Stimulated activated naive CD8-positive, alpha-beta T cell treated with anti-CD3 and anti-CD28 coated beads, Interleukin-15, amount 100 ng/mL, for 72 hours (primary cell): ENCODE results near the gene ABCA7.

Source experiments
- ATAC-seq: fragments of 150-1000 bp; cut with Tn5 transposase; 2 replicates; pipeline ENCODE4 v1.10.0; 2021; ENCODE audit warnings: mild to moderate bottlenecking, moderate library complexity
- DNase-seq, 2 donors: peaks; one replicate each; pipeline ENCODE4 v3.0.0; 2021 to 2022
- H3K27ac Mint-ChIP-seq, 2 donors: one replicate each; pipeline ENCODE4 v1.8.0; 2022; ENCODE audit warnings: mild to moderate bottlenecking in 2 of 2, mixed read lengths in 2 of 2, moderate library complexity in 2 of 2
- H3K27me3 Mint-ChIP-seq: one replicate; pipeline ENCODE4 v1.8.0; 2022; ENCODE audit warnings: mixed read lengths
- H3K4me1 Mint-ChIP-seq: one replicate; pipeline ENCODE4 v1.8.0; 2022; ENCODE audit warnings: mild to moderate bottlenecking, mixed read lengths
- H3K4me3 Mint-ChIP-seq, 2 donors: one replicate each; pipeline ENCODE4 v1.8.0; 2022; ENCODE audit warnings: mild to moderate bottlenecking in 2 of 2, mixed read lengths in 2 of 2, moderate library complexity in 1 of 2
- H3K9me3 Mint-ChIP-seq, 2 donors: one replicate each; pipeline ENCODE4 v1.8.0; 2022; ENCODE audit warnings: mixed read lengths in 2 of 2

Gene ABCA7

GRCh38 chr19:1088416-1089010 lies 48.6 kb downstream of the ABCA7 start:
- DNase-seq, result no peak
- no peaks in the 10 kb centered on the region for H3K27me3 Mint-ChIP-seq
- H3K9me3 Mint-ChIP-seq, result no peaks in the 10 kb centered on the region
- peak; percentile 6 for ATAC-seq
- H3K27ac Mint-ChIP-seq, result peak overlapping the region in 1 of 2 donors; percentile 94
- peak overlapping the region; percentile 29 to 56 for H3K4me3 Mint-ChIP-seq
- peaks cover 100% of the 10 kb centered on the region for H3K4me1 Mint-ChIP-seq

GRCh38 chr19:1089126-1089771 lies 49.3 kb downstream of the ABCA7 start:
- H3K9me3 Mint-ChIP-seq, result no peaks in the 10 kb centered on the region
- no peaks in the 10 kb centered on the region for H3K27me3 Mint-ChIP-seq
- H3K4me3 Mint-ChIP-seq, result peak overlapping the region in 1 of 2 donors; percentile 56
- ATAC-seq, result no peak
- H3K27ac Mint-ChIP-seq, result peak overlapping the region in 1 of 2 donors; percentile 94
- peaks cover 100% of the 10 kb centered on the region for H3K4me1 Mint-ChIP-seq
- no peak for DNase-seq

- H3K9me3 Mint-ChIP-seq, result no peaks in the 10 kb centered on the region
- ATAC-seq, result peak; percentile 68
- peaks cover 98% of the 10 kb centered on the region for H3K4me1 Mint-ChIP-seq
- peak overlapping the region; percentile 56 to 61 for H3K4me3 Mint-ChIP-seq
- H3K27me3 Mint-ChIP-seq, result no peaks in the 10 kb centered on the region
- H3K27ac Mint-ChIP-seq, result peak overlapping the region in 1 of 2 donors; percentile 94
- peak in 1 of 2 donors; percentile 81 for DNase-seq
Measured at GRCh38 chr19:1089891-1090290, 50.0 kb downstream of the ABCA7 start.

DNA sequence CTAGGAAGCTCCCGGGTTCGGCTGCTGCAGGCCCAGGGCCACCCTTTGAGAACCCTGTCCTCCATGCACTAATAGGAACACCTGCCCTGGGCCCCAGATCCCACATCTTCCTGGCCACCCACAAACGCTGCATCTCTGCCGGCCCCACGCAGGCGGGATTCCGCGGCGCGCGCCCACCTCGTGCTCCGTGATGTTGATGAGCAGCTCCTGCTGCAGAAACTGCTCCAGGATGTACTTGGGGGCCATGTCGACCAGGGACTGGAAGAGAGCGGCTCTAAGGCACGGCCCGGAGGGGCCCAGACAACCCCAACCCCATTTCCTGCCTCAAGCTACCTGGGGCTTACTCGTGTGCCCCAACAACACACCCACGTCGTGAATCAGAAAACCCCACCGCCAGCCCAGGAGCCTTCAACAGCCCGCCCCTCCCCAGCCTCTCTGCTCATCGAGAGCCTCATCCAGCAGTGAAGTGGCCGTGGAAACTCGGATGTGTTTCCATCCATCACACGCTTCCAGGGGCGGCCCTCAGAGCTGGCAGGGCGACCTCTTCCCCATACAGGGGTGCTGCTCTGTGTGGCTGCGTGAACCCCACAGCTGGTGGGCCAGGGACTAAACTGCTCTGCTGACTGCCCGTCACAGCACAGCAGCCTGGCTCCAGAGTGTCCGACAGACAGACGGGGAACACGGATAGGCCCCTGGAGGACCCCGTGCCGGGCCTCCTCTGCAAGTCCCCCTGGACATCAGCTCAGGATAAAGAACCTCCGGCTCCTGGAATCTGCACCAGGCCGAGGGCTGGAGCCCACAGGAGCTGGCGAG lies 51.0 kb downstream of the ABCA7 start:
- Mint-ChIP-seq H3K27me3 (no peaks in the 10 kb centered on the region), H3K27ac (peak overlapping the region in 1 of 2 donors; percentile 98), H3K4me1 (peaks cover 96% of the 10 kb centered on the region), H3K9me3 (no peaks in the 10 kb centered on the region), H3K4me3 (peak overlapping the region; percentile 61 to 82)
- ATAC-seq (peak; percentile 41), DNase-seq (peak; percentile 69 to 73)

- Mint-ChIP-seq H3K27me3 (no peaks in the 10 kb centered on the region), H3K4me3 (peak overlapping the region; percentile 61 to 82), H3K4me1 (peaks cover 96% of the 10 kb centered on the region), H3K9me3 (no peaks in the 10 kb centered on the region), H3K27ac (peak overlapping the region in 1 of 2 donors; percentile 98)
- DNase-seq (no peak), ATAC-seq (no peak)
Measured at GRCh38 chr19:1091544-1092175, 51.8 kb downstream of the ABCA7 start.

- Mint-ChIP-seq H3K4me1 (peaks cover 86% of the 10 kb centered on the region), H3K27me3 (no peaks in the 10 kb centered on the region), H3K27ac (peak overlapping the region; percentile 78 to 93), H3K4me3 (peak overlapping the region; percentile 92), H3K9me3 (no peaks in the 10 kb centered on the region)
- no peak for ATAC-seq
- DNase-seq, result no peak
Measured at GRCh38 chr19:1093330-1093729, 53.4 kb downstream of the ABCA7 start.

- Mint-ChIP-seq H3K4me1 (peaks cover 86% of the 10 kb centered on the region), H3K27me3 (no peaks in the 10 kb centered on the region), H3K27ac (peak overlapping the region; percentile 7 to 97), H3K4me3 (peak overlapping the region; percentile 92), H3K9me3 (no peaks in the 10 kb centered on the region)
- ATAC-seq (no peak), DNase-seq (no peak)
Measured at GRCh38 chr19:1093811-1094553, 54.1 kb downstream of the ABCA7 start.

DNA sequence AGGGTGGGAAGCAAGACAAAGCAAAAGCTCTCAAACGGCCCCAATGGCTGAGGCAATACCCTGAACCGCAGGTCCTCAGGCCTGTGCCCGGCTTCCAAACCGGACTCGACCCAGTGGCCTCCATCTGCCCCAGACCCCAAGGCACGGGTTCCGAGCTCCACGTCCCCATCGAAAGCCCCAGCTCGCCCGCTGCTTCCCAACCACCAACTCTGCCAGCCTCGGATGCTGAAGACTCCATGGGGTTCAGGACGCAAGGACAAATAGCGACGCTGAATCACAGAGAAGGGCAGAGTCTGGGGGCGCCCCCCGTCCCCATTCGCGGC lies 54.7 kb downstream of the ABCA7 start:
- ATAC-seq (peak; percentile 8), DNase-seq (no peak)
- H3K4me1 Mint-ChIP-seq, result peaks cover 86% of the 10 kb centered on the region
- peak overlapping the region; percentile 10 to 97 for H3K27ac Mint-ChIP-seq
- H3K27me3 Mint-ChIP-seq, result no peaks in the 10 kb centered on the region
- H3K4me3 Mint-ChIP-seq, result peak overlapping the region; percentile 92
- H3K9me3 Mint-ChIP-seq, result peaks cover 0 to under 1% of the 10 kb centered on the region in 2 donors

GRCh38 chr19:1094978-1095701 lies 55.2 kb downstream of the ABCA7 start, which contains the start of gene POLR2E:
POLR2E (minus strand) TSS chr19:1095375; CDS start chr19:1095315, 60 bp downstream.
- peaks cover 5 to 6% of the 10 kb centered on the region in 2 donors for H3K9me3 Mint-ChIP-seq
- H3K27ac Mint-ChIP-seq, result peak within 1 kb of the TSS; percentile 94 to 97
- peak within 1 kb of the TSS; percentile 92 for H3K4me3 Mint-ChIP-seq
- ATAC-seq (peak; percentile 93), DNase-seq (peak; percentile 99)
- H3K4me1 Mint-ChIP-seq, result peaks cover 86% of the 10 kb centered on the region
- H3K27me3 Mint-ChIP-seq, result no peaks in the 10 kb centered on the region

DNA sequence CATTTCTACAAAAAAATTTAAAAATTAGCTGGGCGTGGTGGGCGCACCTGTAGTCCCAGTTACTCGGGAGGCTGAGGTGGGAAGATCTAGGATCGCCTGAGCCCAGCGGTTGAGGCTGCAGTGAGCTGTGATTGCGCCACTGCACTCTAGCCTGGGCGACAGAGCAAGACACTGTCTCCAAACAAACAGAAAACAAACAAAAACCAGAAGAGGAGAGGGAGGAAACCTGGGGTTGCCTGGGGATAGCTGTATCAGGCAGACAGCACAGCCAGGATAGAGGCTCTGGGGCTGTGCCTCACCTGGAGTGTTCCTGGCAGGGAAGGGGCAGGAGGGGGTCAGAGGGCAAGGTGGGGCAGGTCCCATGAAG lies 57.9 kb downstream of the ABCA7 start:
- Mint-ChIP-seq H3K4me1 (peaks cover 86% of the 10 kb centered on the region), H3K4me3 (no peak overlapping the region)

DNA sequence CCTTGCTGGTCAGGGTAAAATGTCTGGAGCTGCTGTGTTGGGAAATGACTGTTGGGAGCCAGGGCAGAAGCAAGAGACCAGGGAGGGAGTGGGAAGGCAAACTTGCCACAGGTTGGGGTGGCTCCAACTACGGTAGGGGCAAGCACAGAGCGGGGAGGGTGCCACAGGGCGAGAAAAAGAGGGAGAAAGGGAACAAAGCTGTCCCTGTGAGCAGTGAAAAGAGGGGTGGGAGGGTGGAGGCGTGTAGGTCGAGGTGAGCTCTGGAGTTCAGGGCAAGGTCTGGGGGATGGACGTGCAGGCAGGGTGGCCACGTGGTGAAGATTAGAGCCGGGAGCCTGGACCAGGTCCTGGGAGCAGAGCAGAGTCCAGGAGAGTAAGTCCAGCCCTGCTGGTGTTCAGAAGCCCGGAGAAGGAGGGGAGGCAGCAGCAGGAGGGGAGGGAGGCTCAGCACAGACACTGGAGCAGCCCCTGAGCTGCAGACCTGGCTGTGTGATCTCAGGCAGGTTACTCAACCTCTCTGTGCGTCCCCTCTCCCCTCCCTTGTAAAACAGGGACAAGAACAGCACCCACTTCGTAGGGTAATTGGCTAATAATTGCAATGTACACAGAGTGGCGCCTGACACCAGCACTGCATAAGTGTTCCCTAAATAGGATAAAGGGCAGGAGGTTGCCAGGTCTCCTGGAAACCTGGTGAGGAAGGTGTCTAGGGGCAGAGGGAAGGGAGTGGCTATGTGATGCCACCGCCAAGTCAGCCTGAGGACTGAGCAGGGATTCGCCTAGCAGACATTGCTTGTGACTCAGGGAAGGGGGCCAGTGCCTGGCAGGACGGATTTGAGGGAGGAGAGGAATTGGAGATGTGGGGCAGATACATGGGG lies 58.5 kb downstream of the ABCA7 start:
- no peak overlapping the region for H3K4me3 Mint-ChIP-seq
- peak overlapping the region; percentile 81 to 88 for H3K27ac Mint-ChIP-seq
- no peak for DNase-seq
- no peaks in the 10 kb centered on the region for H3K27me3 Mint-ChIP-seq
- H3K4me1 Mint-ChIP-seq, result peaks cover 86% of the 10 kb centered on the region
- H3K9me3 Mint-ChIP-seq, result peaks cover 5 to 7% of the 10 kb centered on the region in 2 donors
- ATAC-seq, result no peak

More for the DNA sequence above, 57.9 kb downstream of the ABCA7 start:
- Mint-ChIP-seq H3K27ac (peak overlapping the region in 1 of 2 donors; percentile 81), H3K27me3 (no peaks in the 10 kb centered on the region), H3K9me3 (peaks cover 5 to 7% of the 10 kb centered on the region in 2 donors)
- no peak for DNase-seq
- no peak for ATAC-seq

GRCh38 chr19:1101337-1101698 lies 61.4 kb downstream of the ABCA7 start:
- H3K9me3 Mint-ChIP-seq, result peaks cover 5 to 7% of the 10 kb centered on the region in 2 donors
- no peaks in the 10 kb centered on the region for H3K27me3 Mint-ChIP-seq
- ATAC-seq, result no peak
- DNase-seq, result no peak
- H3K27ac Mint-ChIP-seq, result peak overlapping the region in 1 of 2 donors; percentile 63
- H3K4me1 Mint-ChIP-seq, result peaks cover 75% of the 10 kb centered on the region
- H3K4me3 Mint-ChIP-seq, result peak overlapping the region; percentile 64 to 76

GRCh38 chr19:1102407-1103131 lies 62.7 kb downstream of the ABCA7 start:
- DNase-seq, result peak; percentile 76 to 92
- peak; percentile 74 for ATAC-seq
- no peaks in the 10 kb centered on the region for H3K27me3 Mint-ChIP-seq
- H3K9me3 Mint-ChIP-seq, result peaks cover 5 to 7% of the 10 kb centered on the region in 2 donors
- H3K4me1 Mint-ChIP-seq, result peaks cover 81% of the 10 kb centered on the region
- peak overlapping the region; percentile 85 to 96 for H3K27ac Mint-ChIP-seq
- peak overlapping the region; percentile 76 to 78 for H3K4me3 Mint-ChIP-seq
